Measurements from ENCODE around the gene RSPO3.

DNA sequence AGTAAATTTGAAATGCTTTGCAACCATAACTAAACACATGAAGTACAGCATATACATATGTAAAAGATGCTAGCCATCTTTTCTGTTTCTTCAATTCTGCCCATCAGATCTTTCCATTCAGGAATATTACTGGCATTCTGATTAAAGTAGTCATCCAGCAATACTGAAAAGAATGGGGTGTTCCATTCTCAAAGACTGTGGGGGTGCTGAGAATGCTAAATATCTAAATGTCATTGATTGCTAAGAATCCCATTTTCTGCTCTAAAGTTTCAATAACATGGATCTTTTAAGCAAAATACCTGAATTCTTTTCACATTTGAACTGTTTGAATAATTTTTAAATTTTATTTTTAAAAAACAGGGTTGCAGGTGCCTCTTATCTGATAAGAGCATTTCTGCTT lies 6.2 kb downstream of the RSPO3 start:
- TF ChIP-seq, protein P1, sequence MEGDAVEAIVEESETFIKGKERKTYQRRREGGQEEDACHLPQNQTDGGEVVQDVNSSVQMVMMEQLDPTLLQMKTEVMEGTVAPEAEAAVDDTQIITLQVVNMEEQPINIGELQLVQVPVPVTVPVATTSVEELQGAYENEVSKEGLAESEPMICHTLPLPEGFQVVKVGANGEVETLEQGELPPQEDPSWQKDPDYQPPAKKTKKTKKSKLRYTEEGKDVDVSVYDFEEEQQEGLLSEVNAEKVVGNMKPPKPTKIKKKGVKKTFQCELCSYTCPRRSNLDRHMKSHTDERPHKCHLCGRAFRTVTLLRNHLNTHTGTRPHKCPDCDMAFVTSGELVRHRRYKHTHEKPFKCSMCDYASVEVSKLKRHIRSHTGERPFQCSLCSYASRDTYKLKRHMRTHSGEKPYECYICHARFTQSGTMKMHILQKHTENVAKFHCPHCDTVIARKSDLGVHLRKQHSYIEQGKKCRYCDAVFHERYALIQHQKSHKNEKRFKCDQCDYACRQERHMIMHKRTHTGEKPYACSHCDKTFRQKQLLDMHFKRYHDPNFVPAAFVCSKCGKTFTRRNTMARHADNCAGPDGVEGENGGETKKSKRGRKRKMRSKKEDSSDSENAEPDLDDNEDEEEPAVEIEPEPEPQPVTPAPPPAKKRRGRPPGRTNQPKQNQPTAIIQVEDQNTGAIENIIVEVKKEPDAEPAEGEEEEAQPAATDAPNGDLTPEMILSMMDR (IDR thresholded peaks at IDR 0.05; ENCODE audit: low read length): no peak
- TF ChIP-seq EZH2 (IDR thresholded peaks at IDR 0.05; ENCODE audit: borderline replicate concordance, low read length): no peak
